Neural crest cell (in vitro differentiated cells): ENCODE measurements around the gene PRPF40B. TPM values are rescaled to one million over a fixed set of nuclear protein-coding genes. Genes with fewer than 3 reads are reported as not detected.

ENCODE experiments used
- DNase-seq: peaks from one replicate; pipeline ENCODE4 v3.0.0; 2021; ENCODE audit warnings: low read depth, mixed read lengths, low spot score
- H3K27ac Mint-ChIP-seq: one replicate; pipeline ENCODE4 v1.8.0; 2021; ENCODE audit warnings: mild to moderate bottlenecking, mixed read lengths; ENCODE audit not compliant: unreplicated experiment
- H3K27me3 Mint-ChIP-seq: 2 replicates; pipeline ENCODE4 v1.8.0; 2021; ENCODE audit warnings: low read depth, mild to moderate bottlenecking, mixed read lengths
- H3K36me3 Mint-ChIP-seq: 2 replicates; pipeline ENCODE4 v1.8.0; 2021; ENCODE audit warnings: low read depth, mild to moderate bottlenecking, mixed read lengths
- H3K4me1 Mint-ChIP-seq: 2 replicates; pipeline ENCODE4 v1.8.0; 2021; ENCODE audit warnings: mixed read lengths
- H3K4me3 Mint-ChIP-seq: one replicate; pipeline ENCODE4 v1.8.0; 2021; ENCODE audit warnings: mild to moderate bottlenecking, mixed read lengths
- H3K9me3 Mint-ChIP-seq: 2 replicates; pipeline ENCODE4 v1.8.0; 2021; ENCODE audit warnings: mixed read lengths
- total RNA-seq: library from RNA; stranded (reverse); gene quantifications from 2 replicates; pipeline ENCODE4 v1.2.1, GENCODE V29; 2021
- TF ChIP-seq, protein P1 (sequence below): fragments of 200-600 bp; sonication (generic); conservative IDR thresholded peaks from 2 replicates; pipeline ENCODE4 v1.5.0; 2021; ENCODE audit warnings: antibody characterized with exemption, mild to moderate bottlenecking

The PRPF40B gene
- total RNA-seq, 1 donor from 2014 or later = 27.0 TPM

DNA sequence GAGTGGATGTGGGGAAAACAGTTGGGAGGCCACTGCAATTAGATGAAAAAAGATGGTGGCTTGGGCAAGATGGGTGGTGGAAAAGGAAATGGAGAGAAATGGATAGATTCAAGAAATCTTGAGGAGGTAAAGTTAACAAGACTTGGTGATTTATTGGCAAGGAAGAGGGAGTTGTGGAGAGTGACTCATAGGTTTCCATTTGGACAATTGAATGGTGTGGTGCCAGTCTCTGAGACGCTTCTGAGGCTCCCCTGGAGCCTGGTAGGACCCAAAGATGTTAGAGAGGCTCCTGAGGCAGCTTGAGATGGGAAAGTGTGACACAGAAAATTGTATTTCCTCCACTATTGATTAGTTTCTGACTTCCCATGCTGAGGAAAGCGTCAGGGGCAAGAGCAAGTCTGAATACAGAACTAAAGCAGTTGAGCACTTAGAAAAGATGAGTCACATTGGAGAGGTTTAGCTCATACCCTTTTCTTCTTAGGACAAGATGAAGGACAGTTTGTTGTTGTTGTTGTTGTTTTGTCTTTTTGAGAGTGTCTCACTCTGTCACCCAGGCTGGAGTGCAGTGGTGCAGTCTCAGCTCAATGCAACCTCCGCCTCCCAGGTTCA, 4.5 kb downstream of the PRPF40B start:
- Mint-ChIP-seq H3K9me3 (no peaks in the 10 kb centered on the region), H3K36me3 (no peaks in the 10 kb centered on the region), H3K27me3 (peaks cover 3% of the 10 kb centered on the region), H3K4me3 (no peak overlapping the region), H3K4me1 (peaks cover 10% of the 10 kb centered on the region), H3K27ac (no peak overlapping the region)
- TF ChIP-seq, protein P1, sequence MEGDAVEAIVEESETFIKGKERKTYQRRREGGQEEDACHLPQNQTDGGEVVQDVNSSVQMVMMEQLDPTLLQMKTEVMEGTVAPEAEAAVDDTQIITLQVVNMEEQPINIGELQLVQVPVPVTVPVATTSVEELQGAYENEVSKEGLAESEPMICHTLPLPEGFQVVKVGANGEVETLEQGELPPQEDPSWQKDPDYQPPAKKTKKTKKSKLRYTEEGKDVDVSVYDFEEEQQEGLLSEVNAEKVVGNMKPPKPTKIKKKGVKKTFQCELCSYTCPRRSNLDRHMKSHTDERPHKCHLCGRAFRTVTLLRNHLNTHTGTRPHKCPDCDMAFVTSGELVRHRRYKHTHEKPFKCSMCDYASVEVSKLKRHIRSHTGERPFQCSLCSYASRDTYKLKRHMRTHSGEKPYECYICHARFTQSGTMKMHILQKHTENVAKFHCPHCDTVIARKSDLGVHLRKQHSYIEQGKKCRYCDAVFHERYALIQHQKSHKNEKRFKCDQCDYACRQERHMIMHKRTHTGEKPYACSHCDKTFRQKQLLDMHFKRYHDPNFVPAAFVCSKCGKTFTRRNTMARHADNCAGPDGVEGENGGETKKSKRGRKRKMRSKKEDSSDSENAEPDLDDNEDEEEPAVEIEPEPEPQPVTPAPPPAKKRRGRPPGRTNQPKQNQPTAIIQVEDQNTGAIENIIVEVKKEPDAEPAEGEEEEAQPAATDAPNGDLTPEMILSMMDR = no peak
- no peak for DNase-seq

DNA sequence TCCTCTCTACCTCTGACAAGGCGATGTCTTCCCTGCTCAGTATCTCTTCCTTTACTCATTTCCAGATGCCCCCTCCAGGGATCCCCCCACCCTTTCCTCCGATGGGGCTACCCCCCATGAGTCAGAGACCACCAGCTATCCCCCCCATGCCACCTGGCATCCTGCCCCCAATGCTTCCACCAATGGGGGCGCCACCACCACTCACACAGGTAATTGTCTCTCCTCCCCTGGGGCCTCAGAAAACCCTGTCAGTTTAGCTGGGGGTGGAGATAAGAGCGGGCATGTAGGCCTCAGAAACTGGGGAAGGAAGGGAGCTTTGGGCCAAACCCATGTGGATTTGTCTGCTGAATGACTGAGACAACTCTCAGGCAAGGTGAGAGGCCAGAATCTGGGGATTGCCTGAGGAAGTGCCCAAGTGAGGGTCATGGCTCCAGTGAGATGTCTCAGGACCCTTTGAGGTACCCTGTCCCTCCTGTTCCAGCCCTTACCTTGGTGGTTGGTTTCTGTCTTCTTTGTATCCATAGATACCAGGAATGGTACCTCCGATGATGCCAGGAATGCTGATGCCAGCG, 8.1 kb downstream of the PRPF40B start:
- Mint-ChIP-seq H3K36me3 (no peaks in the 10 kb centered on the region), H3K4me3 (no peak overlapping the region), H3K27ac (no peak overlapping the region), H3K27me3 (no peaks in the 10 kb centered on the region), H3K4me1 (peaks cover 11% of the 10 kb centered on the region), H3K9me3 (no peaks in the 10 kb centered on the region)
- no peak for DNase-seq
- TF ChIP-seq, protein P1 = no peak

DNA sequence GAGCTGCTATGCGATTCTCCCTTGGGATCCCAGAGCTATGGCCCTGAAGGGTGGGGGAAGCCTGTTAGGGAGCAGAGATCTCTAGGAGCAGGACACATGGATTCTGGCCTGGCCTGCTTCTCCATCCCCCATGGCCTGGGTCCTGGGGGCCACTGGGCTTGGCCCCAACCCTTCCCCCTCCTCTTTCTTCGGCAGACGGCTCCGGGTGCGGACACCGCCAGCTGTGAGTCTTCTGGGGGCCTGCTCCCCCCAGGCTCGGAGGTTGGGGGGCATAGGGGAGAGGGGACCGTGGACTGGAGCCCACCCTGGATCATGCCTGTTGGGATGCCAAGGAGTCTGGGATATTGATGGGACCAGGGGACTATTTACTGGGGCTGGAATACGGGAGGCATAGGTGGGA, 9.0 kb downstream of the PRPF40B start:
- H3K27ac Mint-ChIP-seq = no peak overlapping the region
- H3K9me3 Mint-ChIP-seq = no peaks in the 10 kb centered on the region
- no peak for DNase-seq
- H3K27me3 Mint-ChIP-seq = no peaks in the 10 kb centered on the region
- no peaks in the 10 kb centered on the region for H3K36me3 Mint-ChIP-seq
- TF ChIP-seq, protein P1 = no peak
- no peak overlapping the region for H3K4me3 Mint-ChIP-seq
- H3K4me1 Mint-ChIP-seq = peaks cover 21% of the 10 kb centered on the region

DNA sequence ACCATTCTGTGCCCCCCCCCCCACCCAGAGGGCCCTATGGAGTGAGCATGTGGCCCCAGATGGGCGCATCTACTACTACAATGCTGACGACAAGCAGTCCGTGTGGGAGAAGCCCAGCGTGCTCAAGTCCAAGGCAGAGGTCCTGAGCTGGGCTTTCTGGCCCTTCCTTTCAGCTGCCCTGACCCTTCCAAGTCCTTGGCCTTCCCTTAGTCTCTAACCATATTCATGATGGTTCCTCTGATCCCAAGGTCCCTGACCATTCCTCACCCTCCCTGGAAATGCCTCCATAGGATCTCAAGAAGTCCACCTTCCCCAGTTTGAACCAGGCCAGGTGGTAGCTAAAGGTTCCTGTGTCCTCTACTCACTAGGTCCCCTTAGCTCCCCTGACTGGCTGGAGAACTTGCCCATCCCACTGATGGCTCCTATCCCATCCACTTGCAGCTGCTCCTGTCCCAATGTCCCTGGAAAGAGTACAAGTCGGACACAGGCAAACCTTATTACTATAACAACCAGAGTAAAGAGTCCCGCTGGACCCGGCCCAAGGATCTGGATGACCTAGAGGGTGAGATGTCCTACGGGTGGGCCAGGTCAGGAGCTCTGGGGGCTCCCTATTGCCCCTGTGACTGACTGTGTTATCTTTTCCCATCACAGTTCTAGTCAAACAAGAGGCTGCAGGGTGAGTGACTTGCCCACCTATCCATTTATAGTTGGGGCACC, 9.8 kb downstream of the PRPF40B start:
- TF ChIP-seq, protein P1 = no peak
- no peaks in the 10 kb centered on the region for H3K36me3 Mint-ChIP-seq
- H3K27me3 Mint-ChIP-seq = no peaks in the 10 kb centered on the region
- H3K4me3 Mint-ChIP-seq = no peak overlapping the region
- H3K4me1 Mint-ChIP-seq = peaks cover 27% of the 10 kb centered on the region
- peak overlapping the region; percentile 73 for H3K27ac Mint-ChIP-seq
- H3K9me3 Mint-ChIP-seq = no peaks in the 10 kb centered on the region
- DNase-seq = no peak

DNA sequence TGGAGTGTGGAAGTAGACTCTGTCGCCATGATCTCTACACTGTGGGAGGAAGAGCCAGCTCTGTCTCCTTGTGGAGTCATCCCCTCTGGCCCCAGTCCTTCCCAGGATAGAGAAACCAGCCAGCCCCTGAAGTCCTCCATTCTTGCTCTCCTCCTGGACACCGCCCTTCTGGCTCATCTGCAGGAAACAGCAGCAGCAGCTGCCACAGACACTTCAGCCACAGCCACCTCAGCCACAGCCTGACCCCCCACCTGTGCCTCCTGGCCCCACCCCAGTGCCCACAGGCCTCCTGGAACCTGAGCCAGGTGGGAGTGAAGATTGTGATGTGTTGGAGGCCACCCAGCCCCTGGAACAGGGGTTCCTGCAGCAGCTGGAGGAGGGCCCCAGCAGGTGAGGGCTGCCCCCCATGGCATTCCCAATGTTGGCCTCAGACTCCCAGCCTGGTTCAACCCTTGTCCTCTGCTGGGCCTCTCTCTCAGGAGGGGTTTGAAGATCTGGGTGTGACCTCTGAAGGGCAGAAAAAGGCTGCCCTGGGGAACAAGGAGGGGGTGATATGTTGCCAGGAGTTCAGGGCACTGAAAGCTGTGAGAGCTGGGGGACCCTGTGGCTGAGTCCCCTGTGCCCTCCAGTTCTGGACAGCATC, 10.5 kb downstream of the PRPF40B start:
- TF ChIP-seq, protein P1 = no peak
- H3K4me3 Mint-ChIP-seq = no peak overlapping the region
- H3K4me1 Mint-ChIP-seq = peaks cover 30% of the 10 kb centered on the region
- H3K9me3 Mint-ChIP-seq = no peaks in the 10 kb centered on the region
- H3K27ac Mint-ChIP-seq = no peak overlapping the region
- H3K27me3 Mint-ChIP-seq = no peaks in the 10 kb centered on the region
- H3K36me3 Mint-ChIP-seq = no peaks in the 10 kb centered on the region
- DNase-seq = no peak
